H1 (cell line): ENCODE data around the gene RAP2A. TPM values are rescaled to one million over a fixed set of nuclear protein-coding genes. Genes with fewer than 3 reads are reported as not detected.

Source experiments
- KDM1A ChIP-seq: fragments of 200-600, 300-600 bp; sonication (generic); IDR thresholded peaks from 2 replicates; pipeline ENCODE4 v1.7.1; 2016; ENCODE audit warnings: mild to moderate bottlenecking, low read length, borderline replicate concordance
- RFX5 ChIP-seq: IDR thresholded peaks from 2 replicates; pipeline ENCODE4 v1.6.1; 2011; ENCODE audit warnings: low read depth, low read length, improper control_type of control experiment, borderline replicate concordance
- SIX5 ChIP-seq: IDR thresholded peaks from 2 replicates; pipeline ENCODE4 v1.6.1; 2011; ENCODE audit warnings: mild to moderate bottlenecking, low read depth, low read length
- polyA plus RNA-seq, 7 experiments: library from polyadenylated mRNA; depleted of rRNA in 3 of 7; stranded (reverse) in 5 of 7; unstranded in 2 of 7; fragments of >200 nt in 5 of 7; fragments of 200-250 nt in 2 of 7; gene quantifications; 1 replicate in 5 of 7; 2 replicates in 1 of 7; 4 replicates in 1 of 7; pipeline versions ENCODE4 v1.2.1 to v1.2.3, GENCODE V29; 2011 to 2013; ENCODE audit warnings: missing spikeins in 2 of 7, mixed read lengths in 2 of 7
- total RNA-seq: library from RNA; stranded (reverse); fragmentation: NEBNext Ultra II Directional; extraction: Animal tissue kit (Norgen Biotek cat#: 25700); gene quantifications from 2 replicates; pipeline ENCODE4 v1.2.1, GENCODE V29; 2021
- TF ChIP-seq, protein P1 (sequence below): fragments of 300-600 bp; sonication (generic); IDR thresholded peaks from 2 replicates; pipeline ENCODE4 v1.7.1; 2012; ENCODE audit warnings: low read length, moderate library complexity, mild to moderate bottlenecking, inconsistent platforms; ENCODE audit not compliant: insufficient replicate concordance

RAP2A gene
- total and polyA plus RNA-seq, 2 of the 8 experiments (the other 6 are each of a cell fraction or from before 2014, with no cell fraction given) = 8.4 to 43.4 TPM

DNA sequence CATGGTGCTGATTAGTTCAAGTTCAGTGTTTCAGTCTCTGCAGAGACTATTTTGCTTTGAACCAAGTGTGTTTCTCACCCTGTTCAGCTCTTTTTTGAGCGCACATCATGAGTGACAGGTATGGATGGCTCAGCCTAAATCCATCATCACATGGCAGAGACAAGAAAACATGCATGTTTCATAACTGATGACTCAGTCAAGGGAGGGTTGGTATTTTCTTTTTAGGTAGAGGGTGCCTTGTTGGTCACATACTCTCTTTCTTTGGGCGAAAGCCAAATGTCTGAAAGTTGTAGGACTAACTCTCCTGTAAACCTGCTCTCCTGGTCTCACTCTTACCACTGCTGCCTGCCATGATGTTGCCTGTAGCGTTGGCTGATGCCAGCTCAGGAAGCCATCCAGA lies 48.1 kb upstream of the RAP2A start (continued):
- TF ChIP-seq, protein P1, sequence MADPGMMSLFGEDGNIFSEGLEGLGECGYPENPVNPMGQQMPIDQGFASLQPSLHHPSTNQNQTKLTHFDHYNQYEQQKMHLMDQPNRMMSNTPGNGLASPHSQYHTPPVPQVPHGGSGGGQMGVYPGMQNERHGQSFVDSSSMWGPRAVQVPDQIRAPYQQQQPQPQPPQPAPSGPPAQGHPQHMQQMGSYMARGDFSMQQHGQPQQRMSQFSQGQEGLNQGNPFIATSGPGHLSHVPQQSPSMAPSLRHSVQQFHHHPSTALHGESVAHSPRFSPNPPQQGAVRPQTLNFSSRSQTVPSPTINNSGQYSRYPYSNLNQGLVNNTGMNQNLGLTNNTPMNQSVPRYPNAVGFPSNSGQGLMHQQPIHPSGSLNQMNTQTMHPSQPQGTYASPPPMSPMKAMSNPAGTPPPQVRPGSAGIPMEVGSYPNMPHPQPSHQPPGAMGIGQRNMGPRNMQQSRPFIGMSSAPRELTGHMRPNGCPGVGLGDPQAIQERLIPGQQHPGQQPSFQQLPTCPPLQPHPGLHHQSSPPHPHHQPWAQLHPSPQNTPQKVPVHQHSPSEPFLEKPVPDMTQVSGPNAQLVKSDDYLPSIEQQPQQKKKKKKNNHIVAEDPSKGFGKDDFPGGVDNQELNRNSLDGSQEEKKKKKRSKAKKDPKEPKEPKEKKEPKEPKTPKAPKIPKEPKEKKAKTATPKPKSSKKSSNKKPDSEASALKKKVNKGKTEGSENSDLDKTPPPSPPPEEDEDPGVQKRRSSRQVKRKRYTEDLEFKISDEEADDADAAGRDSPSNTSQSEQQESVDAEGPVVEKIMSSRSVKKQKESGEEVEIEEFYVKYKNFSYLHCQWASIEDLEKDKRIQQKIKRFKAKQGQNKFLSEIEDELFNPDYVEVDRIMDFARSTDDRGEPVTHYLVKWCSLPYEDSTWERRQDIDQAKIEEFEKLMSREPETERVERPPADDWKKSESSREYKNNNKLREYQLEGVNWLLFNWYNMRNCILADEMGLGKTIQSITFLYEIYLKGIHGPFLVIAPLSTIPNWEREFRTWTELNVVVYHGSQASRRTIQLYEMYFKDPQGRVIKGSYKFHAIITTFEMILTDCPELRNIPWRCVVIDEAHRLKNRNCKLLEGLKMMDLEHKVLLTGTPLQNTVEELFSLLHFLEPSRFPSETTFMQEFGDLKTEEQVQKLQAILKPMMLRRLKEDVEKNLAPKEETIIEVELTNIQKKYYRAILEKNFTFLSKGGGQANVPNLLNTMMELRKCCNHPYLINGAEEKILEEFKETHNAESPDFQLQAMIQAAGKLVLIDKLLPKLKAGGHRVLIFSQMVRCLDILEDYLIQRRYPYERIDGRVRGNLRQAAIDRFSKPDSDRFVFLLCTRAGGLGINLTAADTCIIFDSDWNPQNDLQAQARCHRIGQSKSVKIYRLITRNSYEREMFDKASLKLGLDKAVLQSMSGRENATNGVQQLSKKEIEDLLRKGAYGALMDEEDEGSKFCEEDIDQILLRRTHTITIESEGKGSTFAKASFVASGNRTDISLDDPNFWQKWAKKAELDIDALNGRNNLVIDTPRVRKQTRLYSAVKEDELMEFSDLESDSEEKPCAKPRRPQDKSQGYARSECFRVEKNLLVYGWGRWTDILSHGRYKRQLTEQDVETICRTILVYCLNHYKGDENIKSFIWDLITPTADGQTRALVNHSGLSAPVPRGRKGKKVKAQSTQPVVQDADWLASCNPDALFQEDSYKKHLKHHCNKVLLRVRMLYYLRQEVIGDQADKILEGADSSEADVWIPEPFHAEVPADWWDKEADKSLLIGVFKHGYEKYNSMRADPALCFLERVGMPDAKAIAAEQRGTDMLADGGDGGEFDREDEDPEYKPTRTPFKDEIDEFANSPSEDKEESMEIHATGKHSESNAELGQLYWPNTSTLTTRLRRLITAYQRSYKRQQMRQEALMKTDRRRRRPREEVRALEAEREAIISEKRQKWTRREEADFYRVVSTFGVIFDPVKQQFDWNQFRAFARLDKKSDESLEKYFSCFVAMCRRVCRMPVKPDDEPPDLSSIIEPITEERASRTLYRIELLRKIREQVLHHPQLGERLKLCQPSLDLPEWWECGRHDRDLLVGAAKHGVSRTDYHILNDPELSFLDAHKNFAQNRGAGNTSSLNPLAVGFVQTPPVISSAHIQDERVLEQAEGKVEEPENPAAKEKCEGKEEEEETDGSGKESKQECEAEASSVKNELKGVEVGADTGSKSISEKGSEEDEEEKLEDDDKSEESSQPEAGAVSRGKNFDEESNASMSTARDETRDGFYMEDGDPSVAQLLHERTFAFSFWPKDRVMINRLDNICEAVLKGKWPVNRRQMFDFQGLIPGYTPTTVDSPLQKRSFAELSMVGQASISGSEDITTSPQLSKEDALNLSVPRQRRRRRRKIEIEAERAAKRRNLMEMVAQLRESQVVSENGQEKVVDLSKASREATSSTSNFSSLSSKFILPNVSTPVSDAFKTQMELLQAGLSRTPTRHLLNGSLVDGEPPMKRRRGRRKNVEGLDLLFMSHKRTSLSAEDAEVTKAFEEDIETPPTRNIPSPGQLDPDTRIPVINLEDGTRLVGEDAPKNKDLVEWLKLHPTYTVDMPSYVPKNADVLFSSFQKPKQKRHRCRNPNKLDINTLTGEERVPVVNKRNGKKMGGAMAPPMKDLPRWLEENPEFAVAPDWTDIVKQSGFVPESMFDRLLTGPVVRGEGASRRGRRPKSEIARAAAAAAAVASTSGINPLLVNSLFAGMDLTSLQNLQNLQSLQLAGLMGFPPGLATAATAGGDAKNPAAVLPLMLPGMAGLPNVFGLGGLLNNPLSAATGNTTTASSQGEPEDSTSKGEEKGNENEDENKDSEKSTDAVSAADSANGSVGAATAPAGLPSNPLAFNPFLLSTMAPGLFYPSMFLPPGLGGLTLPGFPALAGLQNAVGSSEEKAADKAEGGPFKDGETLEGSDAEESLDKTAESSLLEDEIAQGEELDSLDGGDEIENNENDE = no peak
- TF ChIP-seq KDM1A (no peak), SIX5 (no peak), RFX5 (no peak)
